Stimulated activated CD4-positive, alpha-beta T cell treated with anti-CD3 and anti-CD28 coated beads, Interleukin-12 subunit alpha, Interleukin-12 subunit beta, amount 100 ng/mL, for 24 hours (primary cell): Measurements from ENCODE around the gene SIM2.

Experiments used
- DNase-seq, 2 experiments: peaks; one replicate each; pipeline ENCODE4 v3.0.0-alpha.2; 2020; ENCODE audit warnings: low read depth in 2 of 2

The SIM2 gene

DNA sequence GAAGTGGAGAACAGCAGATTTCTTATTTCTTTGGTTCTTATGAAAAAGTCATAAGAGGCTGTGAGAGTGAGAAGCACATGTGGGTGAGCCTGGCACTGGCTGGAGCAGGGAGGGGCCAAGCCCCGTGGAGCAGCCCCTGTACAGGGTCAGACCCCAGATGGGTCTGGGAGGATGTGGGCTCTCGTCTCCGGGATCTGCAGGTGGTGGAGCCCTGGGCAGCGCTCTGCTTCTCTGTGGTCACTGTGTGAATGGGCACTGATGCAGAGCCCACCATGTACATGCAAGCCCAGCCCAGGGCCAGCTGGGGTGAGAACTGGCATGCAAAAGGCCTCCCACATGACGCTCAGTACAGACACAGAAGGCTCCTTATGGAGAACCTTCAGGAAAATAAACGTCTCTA, 67.6 kb downstream of the SIM2 start:
- DNase-seq: no peak

DNA sequence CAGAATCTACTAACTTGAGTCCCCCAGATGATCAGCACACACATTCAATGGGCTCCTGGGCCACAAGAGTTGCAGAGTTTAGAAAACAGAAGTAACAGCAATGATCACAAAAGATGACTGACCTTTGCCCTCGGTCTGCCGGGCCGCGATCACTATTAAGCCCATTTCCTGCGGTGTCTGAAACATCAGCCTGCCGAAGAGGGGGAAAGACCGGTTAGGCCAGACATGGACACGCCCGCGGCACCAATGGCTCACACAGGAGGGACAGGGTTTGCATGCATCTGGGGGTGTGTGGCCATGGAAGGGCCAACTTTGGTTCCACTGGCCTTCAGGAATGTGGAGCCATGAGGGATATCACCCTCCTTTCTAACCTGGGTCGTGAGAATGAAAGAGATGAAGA, 68.2 kb downstream of the SIM2 start:
- DNase-seq: no peak

DNA sequence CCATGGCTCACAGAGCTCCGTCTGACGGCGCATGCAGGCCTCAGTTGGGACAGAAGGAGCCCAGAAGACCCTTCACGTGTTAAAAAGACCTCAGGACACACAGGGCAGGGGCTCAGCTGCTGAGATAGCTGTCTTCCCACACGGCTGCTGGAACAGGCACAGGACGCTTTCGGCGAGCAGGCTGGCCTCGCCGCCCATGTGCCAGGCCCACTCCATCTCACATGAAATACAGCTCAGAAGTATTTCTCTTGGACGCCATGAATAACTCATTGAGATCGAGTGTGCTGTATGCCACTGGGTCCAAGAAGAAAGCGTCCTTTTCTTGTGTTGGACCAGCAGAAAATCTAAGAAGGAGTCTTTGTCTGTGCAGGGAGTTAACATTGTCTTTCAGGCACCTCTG, 69.6 kb downstream of the SIM2 start:
- DNase-seq: no peak

- DNase-seq: no peak
Measured at GRCh38 chr21:36769051-36769839, 70.3 kb downstream of the SIM2 start.

GRCh38 chr21:36773117-36773516, 74.2 kb downstream of the SIM2 start:
- no peak for DNase-seq

GRCh38 chr21:36773995-36774394, 75.1 kb downstream of the SIM2 start:
- DNase-seq: no peak

- no peak for DNase-seq
Measured at GRCh38 chr21:36776981-36777617, 78.2 kb downstream of the SIM2 start.

GRCh38 chr21:36780861-36781260, 81.9 kb downstream of the SIM2 start:
- DNase-seq: no peak

DNA sequence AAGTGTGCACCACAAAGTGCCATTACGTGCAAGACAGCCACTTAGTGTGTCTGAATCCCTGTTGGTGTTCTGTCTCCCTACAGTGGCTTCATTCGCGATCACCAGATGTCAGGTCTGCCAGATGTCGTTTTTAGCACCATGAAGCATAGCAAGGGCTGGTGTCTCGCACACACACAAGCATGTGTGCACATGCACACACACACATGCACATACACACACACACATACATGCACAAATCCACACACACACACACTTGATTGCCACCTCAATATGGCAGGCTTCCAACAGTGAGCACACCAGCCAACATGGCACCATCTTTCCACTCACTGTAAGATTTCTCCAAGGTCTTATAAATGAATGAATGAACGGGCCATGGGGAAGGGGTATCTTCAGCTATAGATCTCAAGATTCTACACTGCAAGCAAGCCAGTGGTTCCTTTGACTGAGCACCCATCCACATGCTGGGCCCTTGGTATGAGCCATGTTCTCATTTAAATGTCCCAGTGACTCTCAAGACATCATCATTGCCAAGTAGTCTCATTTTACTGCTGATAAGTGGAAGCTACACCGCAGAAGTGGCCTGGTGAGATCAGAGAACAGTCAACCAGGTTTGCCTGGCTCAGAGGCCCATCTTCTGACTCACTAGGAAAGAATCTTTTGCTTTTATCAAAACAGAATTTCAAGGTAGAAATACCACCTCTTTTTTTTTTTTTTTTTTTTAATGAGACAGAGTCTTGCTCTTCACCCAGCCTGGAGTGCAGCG, 84.9 kb downstream of the SIM2 start:
- DNase-seq: no peak

GRCh38 chr21:36784947-36785346, 86.0 kb downstream of the SIM2 start:
- no peak for DNase-seq

DNA sequence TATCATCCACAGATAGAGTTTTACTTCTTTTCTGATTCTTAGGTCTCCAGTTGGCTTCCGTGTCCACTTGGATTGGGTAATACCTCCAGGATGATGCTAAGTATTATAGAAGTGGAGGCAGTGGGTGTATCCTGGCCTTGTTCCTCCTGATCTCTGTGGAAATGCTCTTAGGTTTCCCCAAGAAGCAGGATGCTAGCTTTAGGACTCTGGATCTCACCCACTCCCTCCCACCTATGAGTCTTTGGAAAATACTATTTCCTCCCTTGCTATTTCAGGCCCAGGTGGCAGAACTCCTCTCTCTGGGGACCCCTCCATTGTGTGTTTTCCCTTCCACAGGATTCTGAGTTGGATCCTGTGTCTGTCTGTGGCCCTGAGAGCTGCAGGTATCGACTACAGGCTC, 86.7 kb downstream of the SIM2 start:
- no peak for DNase-seq

DNA sequence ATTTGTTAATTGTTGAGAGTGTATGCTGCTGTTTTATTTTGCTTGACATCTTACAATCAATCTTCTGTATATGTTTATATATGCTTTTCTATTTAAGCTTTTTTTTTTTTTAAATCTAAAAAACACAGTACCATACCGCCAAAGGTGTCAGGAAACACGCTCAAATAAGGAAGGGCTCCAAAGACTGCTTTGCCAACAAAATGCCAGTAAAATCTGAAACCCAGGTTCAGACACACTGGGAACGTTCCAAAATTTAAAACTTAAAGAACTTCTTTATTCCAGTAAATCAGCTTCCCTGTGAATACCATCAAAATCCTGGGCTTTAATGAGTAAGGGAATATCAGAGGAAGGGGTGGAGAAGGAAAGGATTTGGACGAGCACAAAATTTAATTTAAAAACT, 87.3 kb downstream of the SIM2 start:
- DNase-seq: no peak

- no peak for DNase-seq
Measured at GRCh38 chr21:36788120-36788638, 89.3 kb downstream of the SIM2 start.

DNA sequence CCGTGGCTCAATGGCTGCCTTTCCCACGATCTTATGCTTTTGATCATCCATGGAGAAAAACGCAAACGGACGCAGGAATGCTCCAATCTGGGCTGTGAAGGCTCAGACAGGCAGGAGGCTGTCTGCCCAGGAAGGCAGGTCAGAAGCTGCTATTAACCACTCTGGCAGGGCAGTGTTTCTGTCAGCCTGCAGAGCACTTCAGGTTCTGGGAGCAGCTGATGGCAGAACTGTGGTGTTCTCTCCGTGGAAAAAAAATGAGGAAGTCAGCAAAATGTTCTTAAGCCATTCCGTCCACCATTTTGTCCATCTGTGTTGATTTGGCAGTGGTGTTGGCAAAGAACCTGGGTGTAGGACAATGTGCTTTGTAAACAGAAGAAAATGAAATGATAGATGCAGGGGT, 91.7 kb downstream of the SIM2 start:
- DNase-seq: no peak

DNA sequence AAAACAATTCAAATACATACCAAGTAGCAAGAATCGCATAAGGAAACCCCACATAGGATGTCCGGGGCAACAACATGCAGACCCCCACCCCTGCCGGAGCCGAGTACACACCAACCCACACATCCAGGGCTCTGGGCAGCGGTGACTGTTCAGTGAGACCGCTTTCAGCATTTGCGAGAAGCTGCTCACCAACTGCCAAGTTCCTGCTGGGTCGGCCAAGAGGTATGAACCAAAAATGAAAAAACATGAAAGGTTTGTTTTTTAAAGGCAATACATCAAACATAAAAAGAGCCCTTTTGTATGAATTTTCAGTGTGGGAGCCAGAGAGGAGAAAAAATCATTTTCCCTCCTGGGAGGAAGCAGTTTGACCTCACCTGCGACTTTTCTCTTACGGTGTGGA, 92.3 kb downstream of the SIM2 start:
- DNase-seq: no peak

DNA sequence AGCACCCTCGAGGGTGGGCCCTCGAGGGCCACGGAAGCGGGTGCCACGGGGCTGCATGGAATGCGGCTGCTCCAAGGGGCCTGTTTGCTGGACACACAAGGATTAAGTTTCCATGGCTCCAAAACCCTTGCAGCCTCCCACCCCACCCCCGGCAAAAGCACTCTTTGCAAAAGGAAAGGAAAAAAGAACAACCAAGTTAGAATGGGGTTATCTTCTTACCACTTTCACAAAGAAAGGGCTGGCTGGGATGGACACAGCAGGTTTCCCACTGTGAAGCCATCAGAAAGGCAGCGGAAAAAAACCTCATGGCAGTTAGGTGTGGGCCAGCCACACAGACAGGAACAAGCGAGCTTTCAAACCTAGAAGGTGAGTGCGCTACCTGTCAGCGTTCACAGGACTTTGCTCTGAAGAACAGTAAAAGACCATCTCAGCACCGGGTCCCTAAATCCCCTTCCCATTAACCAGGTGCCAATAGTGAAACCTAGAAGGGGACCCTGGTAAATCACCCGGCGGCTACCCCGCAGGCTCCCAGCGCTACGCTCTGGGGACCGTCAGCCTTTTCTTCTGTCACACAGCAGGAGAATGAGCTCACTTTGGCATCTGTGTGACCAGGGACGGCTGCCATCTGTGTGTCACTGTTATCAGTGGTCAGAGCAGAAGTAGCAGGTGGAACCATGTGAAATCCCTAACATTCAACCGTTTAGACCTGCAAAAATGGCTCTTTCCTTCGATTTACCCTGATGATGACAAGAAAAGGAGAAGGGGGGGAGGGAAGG, 93.0 kb downstream of the SIM2 start:
- no peak for DNase-seq

GRCh38 chr21:36792505-36792967, 93.6 kb downstream of the SIM2 start:
- DNase-seq: no peak

DNA sequence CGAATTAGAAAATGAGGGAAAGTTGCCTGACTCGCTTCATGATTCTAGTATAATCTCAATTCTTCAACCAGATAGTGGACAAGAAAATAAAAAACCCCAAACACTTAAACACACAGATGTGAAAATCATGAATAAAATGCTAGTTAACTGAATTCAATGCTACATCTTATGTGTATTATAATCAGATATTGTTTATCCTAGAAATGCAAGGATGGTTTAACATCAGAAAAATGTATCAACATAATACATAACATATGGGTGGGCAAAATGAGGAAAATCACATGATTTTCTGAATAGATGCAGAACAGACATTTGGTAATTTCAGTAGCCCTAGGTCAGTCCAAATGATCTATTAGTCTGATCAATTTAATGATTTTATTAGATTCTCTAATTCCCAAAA, 97.2 kb downstream of the SIM2 start:
- DNase-seq: no peak

GRCh38 chr21:36798491-36798890, 99.6 kb downstream of the SIM2 start:
- DNase-seq: no peak
